GM18498 (cell line): ENCODE results near the gene TAF5.
A peak's percentile ranks its signal among the peaks of the same experiment; 100 is the strongest.
"Not testable (repeated sequence)": the region's sequence is repeated elsewhere in the genome, so short reads cannot be mapped to it uniquely, and the experiment has no call there.

Experiments
- ATAC-seq: cut with Tn5 transposase; IDR thresholded peaks from one replicate; pipeline ENCODE4 v1.9.1; 2021; ENCODE audit warnings: mild to moderate bottlenecking, moderate library complexity; ENCODE audit not compliant: unreplicated experiment

Gene TAF5

GRCh38 chr10:103367782-103368518 lies at the start of gene TAF5:
TSS of gene TAF5 (plus strand) at chr10:103367976. CDS start at chr10:103367990, 14 bp downstream.
- ATAC-seq, result peak; percentile 60

GRCh38 chr10:103327906-103328305 lies 39.9 kb upstream of the TAF5 start:
- ATAC-seq, result no peak

DNA sequence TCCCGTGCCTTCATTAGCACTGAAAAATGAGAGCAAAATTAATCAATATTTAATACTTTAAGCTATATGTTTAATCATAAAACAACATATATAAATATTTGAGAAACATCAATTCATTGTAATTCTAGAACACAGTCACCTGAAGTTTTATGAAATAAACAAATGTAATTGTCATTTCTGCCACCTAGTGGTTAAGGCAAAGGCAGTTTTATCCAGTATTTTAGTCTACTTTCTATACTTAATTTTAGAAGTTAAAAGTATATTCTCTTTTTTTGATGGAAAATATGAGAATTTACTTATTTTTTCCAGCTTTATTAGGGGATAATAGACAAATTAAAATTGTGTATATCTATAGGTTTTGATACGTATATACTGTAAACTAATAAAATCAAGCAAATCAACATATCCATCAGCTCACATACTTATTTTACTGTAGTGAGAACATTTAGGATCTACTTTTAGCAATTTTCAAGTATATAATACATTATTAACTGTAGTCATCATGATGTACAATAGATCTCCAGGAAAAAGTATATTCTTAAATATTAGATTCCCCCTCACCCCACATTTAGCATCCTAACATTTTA lies 33.7 kb upstream of the TAF5 start:
- ATAC-seq, result no peak

GRCh38 chr10:103334567-103334966 lies 33.2 kb upstream of the TAF5 start:
- ATAC-seq, result no peak

DNA sequence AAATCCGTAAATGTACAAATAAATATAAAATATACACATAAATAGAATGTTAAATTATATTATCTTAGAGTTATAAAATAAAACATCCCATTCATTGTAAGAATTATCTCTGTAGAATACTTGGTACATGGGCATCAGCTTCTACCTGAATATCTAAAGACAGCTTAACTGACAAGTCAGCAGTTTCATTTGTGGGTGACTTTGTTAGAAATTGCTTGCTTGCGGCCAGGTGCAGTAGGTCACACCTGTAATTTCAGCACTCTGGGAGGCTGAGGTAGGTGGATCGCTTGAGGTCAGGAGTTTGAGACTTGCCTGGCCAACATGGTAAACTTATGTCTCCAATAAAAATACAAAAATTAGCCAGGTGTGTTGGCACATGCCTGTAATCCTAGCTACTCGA lies 31.4 kb upstream of the TAF5 start:
- ATAC-seq, result no peak

DNA sequence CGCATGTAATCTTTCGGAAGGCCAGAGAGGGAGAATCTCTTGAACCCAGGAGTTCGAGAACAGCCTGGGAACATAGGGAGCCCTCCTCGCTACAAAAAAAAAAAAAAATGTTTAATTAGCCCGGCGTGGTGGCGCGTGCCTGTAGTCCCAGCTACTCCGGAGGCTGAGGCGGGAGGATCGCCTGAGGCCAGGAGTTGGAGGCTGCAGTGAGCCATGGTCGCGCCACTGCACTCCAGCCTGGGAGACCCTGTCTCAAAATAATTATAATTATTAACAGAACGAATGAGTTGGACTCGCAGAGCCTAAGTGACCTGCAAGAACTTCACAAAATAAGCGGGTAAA lies 17.6 kb upstream of the TAF5 start:
- no peak for ATAC-seq

DNA sequence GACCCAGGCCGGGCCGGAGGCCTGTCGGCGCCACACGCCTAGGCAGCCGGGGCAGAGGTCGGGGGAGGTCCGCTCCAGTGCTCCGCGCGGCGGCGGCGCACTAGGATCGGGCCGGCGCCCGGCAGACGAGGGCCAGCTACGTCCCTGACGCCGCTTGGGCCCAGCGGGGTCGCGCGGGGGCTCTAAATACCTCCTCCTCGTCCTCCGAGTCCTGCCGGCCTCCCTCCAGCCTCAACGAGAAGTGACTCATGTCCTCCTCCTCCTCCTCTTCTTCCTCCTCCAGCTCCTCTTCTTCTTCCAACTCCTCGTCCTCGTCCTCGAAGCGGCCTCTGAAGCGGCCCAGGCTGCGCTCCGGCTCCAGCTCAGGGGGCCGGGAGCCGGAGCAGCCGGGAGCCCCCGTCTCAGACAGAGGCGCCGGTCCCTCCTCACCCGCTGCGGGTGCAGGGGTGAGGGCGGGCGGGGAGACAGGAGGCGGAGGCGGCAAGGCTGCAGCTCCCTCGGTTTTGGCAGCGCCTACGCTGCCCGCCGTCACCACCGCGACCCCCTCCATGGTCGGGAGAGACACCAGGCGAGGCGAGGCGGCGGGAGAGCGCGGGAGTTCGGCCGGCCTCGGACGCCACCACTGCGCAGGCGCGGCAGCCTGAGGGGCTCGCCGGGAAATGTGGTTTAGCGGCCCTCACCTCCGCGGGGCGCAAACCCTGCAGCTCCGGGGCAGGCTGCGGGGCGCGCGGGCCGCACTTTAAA lies 17.1 kb upstream of the TAF5 start, which contains the start of gene PCGF6:
Gene PCGF6 (minus strand): TSS at position 624 of the 744 bp plus-strand sequence. CDS start 74 bp downstream, at position 550.
- peak; percentile 82 for ATAC-seq

DNA sequence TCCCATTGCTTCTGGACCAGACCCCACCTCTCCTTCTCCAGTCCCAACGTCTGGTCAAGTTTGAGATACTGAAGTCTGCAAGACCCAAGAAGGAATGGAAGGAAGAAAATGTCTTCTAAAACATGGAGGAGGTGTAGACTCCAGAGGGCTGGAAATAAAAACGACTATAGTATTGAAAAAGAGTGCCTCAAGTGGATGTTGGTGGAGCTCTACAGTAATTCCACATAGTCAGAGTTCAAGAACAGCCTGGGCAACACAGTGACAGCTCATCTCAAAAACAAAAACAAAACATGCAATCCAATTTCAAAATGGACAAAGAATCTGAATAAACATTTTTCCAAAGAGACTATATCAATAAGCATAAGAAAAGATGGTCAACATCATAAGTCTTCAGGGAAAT lies 14.5 kb upstream of the TAF5 start:
- no peak for ATAC-seq

DNA sequence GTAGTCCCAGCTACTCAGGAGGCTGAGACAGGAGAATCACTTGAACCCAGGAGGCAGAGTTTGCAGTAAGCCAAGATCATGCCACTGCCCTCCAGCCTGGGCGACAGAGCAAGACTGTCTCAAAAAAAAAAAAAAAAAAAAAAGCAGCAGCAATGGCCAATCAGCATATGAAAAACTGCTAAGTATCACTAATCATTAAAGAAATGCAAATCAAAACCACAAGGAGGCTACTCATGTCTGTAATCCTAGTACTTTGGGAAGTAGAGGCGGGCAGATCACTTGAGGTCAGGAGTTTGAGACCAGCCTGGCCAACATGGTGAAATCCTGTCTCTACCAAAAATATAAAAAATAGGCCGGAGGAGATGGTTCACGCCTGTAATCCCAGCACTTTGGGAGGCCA lies 13.2 kb upstream of the TAF5 start:
- not testable (repeated sequence) for ATAC-seq

- ATAC-seq, result no peak
Measured at GRCh38 chr10:103355906-103356599, 11.7 kb upstream of the TAF5 start.

- ATAC-seq, result not testable (repeated sequence)
Measured at GRCh38 chr10:103359493-103359892, 8.3 kb upstream of the TAF5 start.

- not testable (repeated sequence) for ATAC-seq
Measured at GRCh38 chr10:103360791-103361190, 7.0 kb upstream of the TAF5 start.

DNA sequence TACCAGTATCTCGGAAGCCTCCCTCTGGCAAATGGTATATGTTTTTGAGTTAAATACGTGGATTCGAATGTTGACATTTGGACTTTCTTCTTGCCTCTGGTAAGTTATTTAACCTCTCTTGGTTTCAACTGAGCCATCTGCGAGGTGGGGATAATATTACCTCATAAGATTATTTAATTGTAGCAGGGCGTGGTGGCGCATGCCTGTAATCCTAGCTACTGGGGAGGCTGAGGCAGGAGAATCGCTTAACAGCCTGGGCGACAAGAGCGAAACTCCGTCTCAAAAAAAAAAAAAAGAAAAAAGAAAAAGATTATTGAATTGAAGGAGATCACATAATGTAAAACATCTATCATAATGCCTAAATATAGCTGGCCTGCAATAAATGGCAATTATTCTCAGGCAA lies 396 bp upstream of the TAF5 start:
- ATAC-seq, result no peak

DNA sequence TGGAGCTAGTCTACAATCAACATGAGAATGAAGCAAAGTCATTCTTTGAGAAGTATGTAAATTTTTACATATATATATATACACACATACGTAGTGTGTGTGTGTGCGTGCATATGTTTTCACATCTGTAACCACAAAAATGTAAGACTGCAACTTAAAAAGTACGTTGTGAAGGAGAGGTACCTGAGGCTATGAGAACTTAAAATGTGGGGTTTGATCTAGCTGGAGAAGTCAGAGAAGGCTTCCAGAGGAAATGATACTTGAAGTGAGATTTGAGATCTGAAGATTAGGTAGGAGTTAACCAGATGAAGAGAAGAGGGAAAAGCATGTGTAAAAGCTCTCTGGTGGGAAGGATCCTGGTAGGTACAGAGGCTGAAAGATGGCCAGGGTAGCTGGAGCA lies 5.8 kb downstream of the TAF5 start:
- no peak for ATAC-seq

- no peak for ATAC-seq
Measured at GRCh38 chr10:103374263-103374662, 6.5 kb downstream of the TAF5 start.

- peak; percentile 74 for ATAC-seq
Measured at GRCh38 chr10:103382769-103383168, 15.0 kb downstream of the TAF5 start.

GRCh38 chr10:103394180-103394579 lies 26.4 kb downstream of the TAF5 start:
- ATAC-seq, result no peak

GRCh38 chr10:103395754-103396066 lies 27.9 kb downstream of the TAF5 start:
- peak; percentile 2 for ATAC-seq

DNA sequence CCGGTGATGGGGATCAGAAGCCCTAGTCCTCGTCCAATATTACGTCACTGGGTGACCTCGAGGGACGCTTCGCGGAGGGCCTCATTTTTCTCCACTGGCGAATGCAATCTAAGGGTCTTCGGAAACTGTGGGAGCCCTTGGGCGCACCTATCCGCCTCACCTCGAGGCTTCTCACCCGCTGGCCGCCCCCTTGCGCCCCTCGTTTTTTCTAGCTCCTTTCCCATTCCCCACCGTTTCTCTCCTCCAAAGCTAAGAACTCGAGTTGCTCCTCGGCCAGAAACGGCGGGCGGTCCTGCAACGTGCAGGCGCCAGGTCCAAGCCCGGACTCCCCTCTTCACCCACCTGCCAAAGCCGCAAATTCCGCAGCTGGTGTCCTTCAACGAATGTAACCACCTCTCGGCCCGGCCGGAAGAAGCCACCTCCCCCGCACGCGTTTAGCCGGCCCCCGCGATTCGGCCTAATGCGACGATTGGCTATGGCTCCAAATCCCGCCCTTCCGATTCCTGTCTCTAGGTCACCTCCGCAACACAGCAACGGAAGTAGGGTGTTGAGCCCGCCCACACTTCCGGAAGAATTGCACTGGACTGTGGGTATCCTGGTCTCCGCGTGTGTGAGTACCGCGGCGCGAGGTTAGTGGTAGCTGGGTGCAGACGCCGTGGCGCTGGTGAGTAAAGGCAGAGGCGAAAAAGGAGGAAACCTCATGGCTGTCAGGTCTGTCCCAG lies 28.5 kb downstream of the TAF5 start, which contains the start of the genes ATP5MK and PDCD11:
Gene ATP5MK (minus strand): TSS at position 409 of the 722 bp plus-strand sequence. CDS start 4,018 bp downstream, outside the sequence.
Gene PDCD11 (plus strand): TSS at position 560 of the 722 bp plus-strand sequence. CDS start 1,801 bp downstream, outside the sequence.
- ATAC-seq, result peak; percentile 98

- ATAC-seq, result no peak
Measured at GRCh38 chr10:103396789-103397087, 29.0 kb downstream of the TAF5 start.
